ENCODE data around the gene HRH4. TPM values are rescaled to one million over a fixed set of nuclear protein-coding genes. Genes with fewer than 3 reads are reported as not detected.

The HRH4 gene
- polyA plus RNA-seq, 1 of the 3 experiments (the other 2 are of a cell fraction), result not detected

DNA sequence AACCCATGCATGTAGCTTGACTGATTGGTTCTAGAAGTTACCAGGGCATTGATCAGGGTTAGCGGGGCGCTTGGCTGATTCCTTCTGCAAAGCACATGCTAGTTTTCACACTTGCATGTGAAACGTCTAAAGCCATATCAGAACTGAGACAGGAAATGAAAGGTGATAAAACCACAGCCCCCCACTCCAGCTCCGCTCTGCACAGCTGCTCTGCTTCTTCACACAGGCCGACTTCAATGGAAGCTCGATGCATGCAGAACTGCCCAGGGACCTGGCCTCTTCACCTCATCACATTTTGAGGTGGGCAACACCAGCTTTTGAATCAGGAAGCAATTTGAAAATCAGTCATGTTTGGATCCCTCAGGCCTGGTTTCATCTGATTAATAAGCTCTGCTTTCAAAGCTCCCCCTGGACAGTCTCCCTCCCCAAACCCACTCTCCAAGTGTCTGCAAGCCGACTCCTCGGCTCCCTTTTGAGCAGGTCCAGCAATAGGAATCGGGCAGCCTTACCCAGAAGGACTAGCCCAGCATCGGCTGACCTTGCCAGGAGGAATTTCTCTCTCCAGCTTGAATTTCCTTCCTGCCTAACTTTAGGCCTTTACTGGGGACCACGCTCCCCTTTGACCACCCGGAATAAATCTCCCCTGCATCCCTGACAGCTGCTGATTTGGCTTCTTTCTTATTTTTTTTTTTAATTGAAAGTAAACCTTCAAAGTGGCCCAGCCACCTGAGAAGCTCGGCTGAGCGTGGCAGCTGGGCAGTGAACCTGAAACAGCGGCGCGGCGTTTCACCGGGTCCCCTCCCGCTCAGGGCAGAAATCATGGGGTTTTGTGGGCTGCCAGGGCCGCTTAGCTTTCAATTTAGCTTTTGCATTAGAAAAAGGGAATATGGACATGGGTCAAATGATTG lies 31.7 kb downstream of the HRH4 start:
- peaks cover 4% of the 10 kb centered on the region for H3F3A ChIP-seq (replicated peaks; ENCODE audit: insufficient read depth)
- H3K27ac ChIP-seq (ENCODE audit: low read depth in 2 of 2, low read length in 1 of 2), result no peak overlapping the region
- peaks cover 7 to 13% of the 10 kb centered on the region in 2 experiments; a peak in 3 of 4 replicates for H3K4me1 ChIP-seq (ENCODE audit: control insufficient read depth in 1 of 2, insufficient read depth in 2 of 2, low read depth in 1 of 2, low read length in 1 of 2)
- DNase-seq, result peak; percentile 25
- H2AFZ ChIP-seq (ENCODE audit: low read depth), result no peak overlapping the region
- H3K36me3 ChIP-seq (replicated peaks in 1 of 2; ENCODE audit: control insufficient read depth in 1 of 2, insufficient read depth in 2 of 2, low read length in 1 of 2), result no peaks in the 10 kb centered on the region
- no peaks in the 10 kb centered on the region for H3K27me3 ChIP-seq (ENCODE audit: insufficient read depth)
- no peaks in the 10 kb centered on the region for H3K9me2 ChIP-seq
- no peaks in the 10 kb centered on the region for H4K20me1 ChIP-seq (ENCODE audit: insufficient read depth)
- H3K79me2 ChIP-seq (ENCODE audit: insufficient read depth), result no peaks in the 10 kb centered on the region
- CTCF ChIA-PET, result interaction anchor here (0.7 to 11.7 kb wide), 5 partner anchors 9 to 315 kb away, joined by 3 to 171 read pairs (median 9); no protein-coding TSS in a partner anchor
- no peaks in the 10 kb centered on the region for H3K9me3 ChIP-seq
- WGBS (ENCODE audit: low lambda C conversion rate), result 80% methylated on average over 19 of the region's 21 CpGs
- POLR2A ChIA-PET, result interaction anchor here (0.8 kb wide), 1 partner anchor 123 kb away, joined by 3 read pairs; no protein-coding TSS in a partner anchor
- no peak overlapping the region for H3K4me3 ChIP-seq (ENCODE audit: low read depth in 2 of 2, low read length in 1 of 2)
- no peak overlapping the region for H3K4me2 ChIP-seq
- no peak overlapping the region for H3K9ac ChIP-seq
- TF ChIP-seq CHD2 (IDR thresholded peaks at IDR 0.05; ENCODE audit: low read length, partially characterized antibody), result no peak

DNA sequence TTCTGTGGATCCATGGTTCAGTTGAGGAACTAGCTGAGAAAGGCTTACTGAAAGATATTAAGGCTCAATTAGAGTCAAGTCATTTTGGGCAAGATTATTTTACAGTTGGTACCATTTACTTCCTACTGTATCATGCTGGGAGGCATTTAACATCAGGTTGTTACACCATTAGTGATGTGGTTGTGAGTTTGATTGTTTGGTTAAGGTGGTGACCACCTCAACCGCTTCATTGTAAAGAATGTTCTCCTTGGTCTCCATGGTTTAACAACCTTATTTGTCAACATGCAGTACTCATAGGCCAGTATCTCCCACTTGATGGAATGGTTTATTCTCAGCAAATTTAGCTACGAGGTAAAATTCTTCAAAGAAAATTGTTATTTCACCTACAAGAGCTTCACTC lies 34.1 kb downstream of the HRH4 start:
- CTCF ChIA-PET, result interaction anchor here (1.1 to 3.4 kb wide), 3 partner anchors 135 to 232 kb away, joined by 3 to 21 read pairs (median 3); no protein-coding TSS in a partner anchor
- Histone ChIP-seq H4K20me1 (ENCODE audit: insufficient read depth) (no peaks in the 10 kb centered on the region), H3K27ac (ENCODE audit: low read depth in 2 of 2, low read length in 1 of 2) (no peak overlapping the region), H3K4me1 (ENCODE audit: control insufficient read depth in 1 of 2, insufficient read depth in 2 of 2, low read depth in 1 of 2, low read length in 1 of 2) (peaks cover 9 to 13% of the 10 kb centered on the region in 2 experiments; a peak in 3 of 4 replicates), H3F3A (replicated peaks; ENCODE audit: insufficient read depth) (peaks cover 4% of the 10 kb centered on the region), H3K9me2 (no peaks in the 10 kb centered on the region), H3K9ac (no peak overlapping the region), H3K9me3 (no peaks in the 10 kb centered on the region), H3K4me2 (no peak overlapping the region), H3K4me3 (ENCODE audit: low read depth in 2 of 2, low read length in 1 of 2) (no peak overlapping the region), H3K79me2 (ENCODE audit: insufficient read depth) (no peaks in the 10 kb centered on the region), H3K36me3 (replicated peaks in 1 of 2; ENCODE audit: control insufficient read depth in 1 of 2, insufficient read depth in 2 of 2, low read length in 1 of 2) (no peaks in the 10 kb centered on the region), H3K27me3 (ENCODE audit: insufficient read depth) (no peaks in the 10 kb centered on the region), H2AFZ (ENCODE audit: low read depth) (no peak overlapping the region)
- WGBS (ENCODE audit: low lambda C conversion rate), result 65% methylated on average over 2 of the region's 2 CpGs
- POLR2A ChIA-PET, result no interaction called here
- TF ChIP-seq, protein P1, sequence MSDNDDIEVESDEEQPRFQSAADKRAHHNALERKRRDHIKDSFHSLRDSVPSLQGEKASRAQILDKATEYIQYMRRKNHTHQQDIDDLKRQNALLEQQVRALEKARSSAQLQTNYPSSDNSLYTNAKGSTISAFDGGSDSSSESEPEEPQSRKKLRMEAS (IDR thresholded peaks at IDR 0.05; ENCODE audit: low read depth), result no peak
- TF ChIP-seq EZH2phosphoT487 (IDR thresholded peaks at IDR 0.05; ENCODE audit: borderline replicate concordance, low read depth), result no peak
- no peak for TF ChIP-seq GATA2 (CRISPR knock-in tag; IDR thresholded peaks at IDR 0.05)
- TF ChIP-seq, protein P2, sequence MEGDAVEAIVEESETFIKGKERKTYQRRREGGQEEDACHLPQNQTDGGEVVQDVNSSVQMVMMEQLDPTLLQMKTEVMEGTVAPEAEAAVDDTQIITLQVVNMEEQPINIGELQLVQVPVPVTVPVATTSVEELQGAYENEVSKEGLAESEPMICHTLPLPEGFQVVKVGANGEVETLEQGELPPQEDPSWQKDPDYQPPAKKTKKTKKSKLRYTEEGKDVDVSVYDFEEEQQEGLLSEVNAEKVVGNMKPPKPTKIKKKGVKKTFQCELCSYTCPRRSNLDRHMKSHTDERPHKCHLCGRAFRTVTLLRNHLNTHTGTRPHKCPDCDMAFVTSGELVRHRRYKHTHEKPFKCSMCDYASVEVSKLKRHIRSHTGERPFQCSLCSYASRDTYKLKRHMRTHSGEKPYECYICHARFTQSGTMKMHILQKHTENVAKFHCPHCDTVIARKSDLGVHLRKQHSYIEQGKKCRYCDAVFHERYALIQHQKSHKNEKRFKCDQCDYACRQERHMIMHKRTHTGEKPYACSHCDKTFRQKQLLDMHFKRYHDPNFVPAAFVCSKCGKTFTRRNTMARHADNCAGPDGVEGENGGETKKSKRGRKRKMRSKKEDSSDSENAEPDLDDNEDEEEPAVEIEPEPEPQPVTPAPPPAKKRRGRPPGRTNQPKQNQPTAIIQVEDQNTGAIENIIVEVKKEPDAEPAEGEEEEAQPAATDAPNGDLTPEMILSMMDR (IDR thresholded peaks at IDR 0.05), result no peak
- TF ChIP-seq NRF1 (IDR thresholded peaks at IDR 0.05; ENCODE audit: low read depth, low read length), result no peak
- no peak for TF ChIP-seq TCF12 (IDR thresholded peaks at IDR 0.05)
- TF ChIP-seq TEAD4 (IDR thresholded peaks at IDR 0.05; ENCODE audit: borderline replicate concordance, insufficient read depth), result no peak
- DNase-seq, result no peak
